HG03108 (cell line): Measurements from ENCODE around the gene ADAT3.
"Not testable (repeated sequence)": the region's sequence is repeated elsewhere in the genome, so short reads cannot be mapped to it uniquely, and the experiment has no call there.

ENCODE experiments used
- ATAC-seq: cut with Tn5 transposase; IDR thresholded peaks from one replicate; pipeline ENCODE4 v1.9.1; 2021; ENCODE audit warnings: moderate library complexity; ENCODE audit not compliant: unreplicated experiment

Gene ADAT3

GRCh38 chr19:1882786-1883692 lies 22.2 kb upstream of the ADAT3 start:
- ATAC-seq, result no peak

GRCh38 chr19:1883784-1884183 lies 21.4 kb upstream of the ADAT3 start:
- ATAC-seq, result no peak

GRCh38 chr19:1884291-1884718 lies 20.9 kb upstream of the ADAT3 start:
- no peak for ATAC-seq

GRCh38 chr19:1884719-1885334 lies 20.4 kb upstream of the ADAT3 start:
- ATAC-seq, result no peak

- ATAC-seq, result peak; percentile 64
These were observed 19.6 kb upstream of the ADAT3 start, which contains the start of gene ABHD17A for GRCh38 chr19:1885398-1886119. Gene ABHD17A, minus strand, starts transcription at chr19:1885496. Its CDS starts 3,930 bp downstream, at chr19:1881566.

- not testable (repeated sequence) for ATAC-seq
These were observed 18.8 kb upstream of the ADAT3 start for GRCh38 chr19:1886360-1886759.

GRCh38 chr19:1888385-1888784 lies 16.8 kb upstream of the ADAT3 start:
- no peak for ATAC-seq

- ATAC-seq, result no peak
These were observed 15.3 kb upstream of the ADAT3 start for GRCh38 chr19:1889907-1890306.

GRCh38 chr19:1893791-1894190 lies 11.4 kb upstream of the ADAT3 start:
- no peak for ATAC-seq

GRCh38 chr19:1896508-1896907 lies 8.7 kb upstream of the ADAT3 start:
- no peak for ATAC-seq

GRCh38 chr19:1901940-1902404 lies 3.2 kb upstream of the ADAT3 start:
- no peak for ATAC-seq

- no peak for ATAC-seq
These were observed 2.3 kb upstream of the ADAT3 start for GRCh38 chr19:1902923-1903322.

GRCh38 chr19:1904860-1905109 lies 414 bp upstream of the ADAT3 start:
- ATAC-seq, result no peak

- no peak for ATAC-seq
These were observed 720 bp downstream of the ADAT3 start for GRCh38 chr19:1905863-1906375.

- no peak for ATAC-seq
These were observed 1.9 kb downstream of the ADAT3 start for GRCh38 chr19:1906985-1907562.

GRCh38 chr19:1907563-1908363 lies 2.6 kb downstream of the ADAT3 start:
- no peak for ATAC-seq

GRCh38 chr19:1908364-1908678 lies 3.1 kb downstream of the ADAT3 start:
- ATAC-seq, result no peak

- ATAC-seq, result no peak
These were observed 4.5 kb downstream of the ADAT3 start for GRCh38 chr19:1909761-1910080.

- no peak for ATAC-seq
These were observed 5.0 kb downstream of the ADAT3 start for GRCh38 chr19:1910177-1910576.

GRCh38 chr19:1911098-1911497 lies 5.9 kb downstream of the ADAT3 start:
- no peak for ATAC-seq

GRCh38 chr19:1911995-1912394 lies 6.8 kb downstream of the ADAT3 start:
- ATAC-seq, result no peak
